ENCODE results near the gene PTGDR. TPM values are rescaled to one million over a fixed set of nuclear protein-coding genes. Genes with fewer than 3 reads are reported as not detected.

Gene PTGDR
- total and polyA plus RNA-seq, 2 of the 8 experiments (the other 6 are each of a cell fraction or from before 2014, with no cell fraction given): 0.22 to 0.83 TPM

GRCh38 chr14:52283099-52283498 is 15.6 kb downstream of the PTGDR start:
- no peak overlapping the region for H3K56ac ChIP-seq (replicated peaks; ENCODE audit: insufficient read length, low read depth, low read length)
- no peaks in the 10 kb centered on the region; the same call in 1 of the 2 replicates for H3K23me2 ChIP-seq (ENCODE audit: low read depth, low read length)
- DNase-seq (ENCODE audit: low read depth in 1 of 2, low spot score in 2 of 2) (no peak), FAIRE-seq (no peak)
- no peaks in the 10 kb centered on the region for H3K27me3 ChIP-seq (replicated peaks in 1 of 4; ENCODE audit: control insufficient read depth in 3 of 4, extremely low read depth in 1 of 4, insufficient read depth in 3 of 4, low read length in 3 of 4)
- no peak overlapping the region for H2AK5ac ChIP-seq (ENCODE audit: low read depth, low read length)
- H3K4me2 ChIP-seq (ENCODE audit: insufficient read depth in 1 of 2, low read depth in 2 of 2, low read length in 2 of 2): no peak overlapping the region
- no peaks in the 10 kb centered on the region for H3K79me2 ChIP-seq (ENCODE audit: control insufficient read depth in 1 of 2, insufficient read depth in 2 of 2, low read length in 2 of 2)
- no peak overlapping the region for H2BK15ac ChIP-seq (ENCODE audit: low read length)
- H3K27ac ChIP-seq (ENCODE audit: low read depth, low read length): no peak overlapping the region
- H3K4me3 ChIP-seq (ENCODE audit: extremely low read depth in 1 of 4, insufficient read depth in 2 of 4, low read depth in 3 of 4, low read length in 4 of 4): no peak overlapping the region
- H2AFZ ChIP-seq (ENCODE audit: low read length): no peak overlapping the region
- H3K36me3 ChIP-seq (ENCODE audit: control insufficient read depth in 2 of 4, insufficient read depth in 4 of 4, low read length in 3 of 4): no peaks in the 10 kb centered on the region
- H4K8ac ChIP-seq (ENCODE audit: extremely low read depth, insufficient read depth, low read length): no peak overlapping the region
- H3K9ac ChIP-seq (replicated peaks in 1 of 4; ENCODE audit: extremely low read depth in 1 of 4, low read depth in 3 of 4, low read length in 3 of 4): no peak overlapping the region
- no peaks in the 10 kb centered on the region for H4K20me1 ChIP-seq (replicated peaks in 1 of 2; ENCODE audit: control insufficient read depth in 1 of 2, insufficient read depth in 2 of 2, low read length in 2 of 2)
- no peak overlapping the region for H4K91ac ChIP-seq (replicated peaks; ENCODE audit: insufficient read length, low read length)
- no peaks in the 10 kb centered on the region for H3K9me3 ChIP-seq (ENCODE audit: insufficient read depth in 2 of 2, low read depth in 1 of 2, low read length in 1 of 2)
- H2BK12ac ChIP-seq (ENCODE audit: low read depth, low read length): no peak overlapping the region
- H2BK120ac ChIP-seq (replicated peaks; ENCODE audit: low read depth, low read length): no peak overlapping the region
- H2BK5ac ChIP-seq (ENCODE audit: low read depth, low read length): no peak overlapping the region
- no peak overlapping the region for H3K18ac ChIP-seq (ENCODE audit: extremely low read depth, low read length)
- H2BK20ac ChIP-seq (ENCODE audit: low read length): no peak overlapping the region
- no peak for TF ChIP-seq EZH2 (IDR thresholded peaks at IDR 0.05; ENCODE audit: low read depth, low read length, severe bottlenecking)
- no peak for TF ChIP-seq SP1 (IDR thresholded peaks at IDR 0.05; ENCODE audit: low read depth, low read length)
- no peak for TF ChIP-seq RNF2 (IDR thresholded peaks at IDR 0.05; ENCODE audit: borderline replicate concordance, low read depth, low read length, missing control alignments, poor library complexity, severe bottlenecking)
- TF ChIP-seq RXRA (IDR thresholded peaks at IDR 0.05; ENCODE audit: insufficient read depth, low read depth, low read length): no peak
- no peak for TF ChIP-seq ASH2L (IDR thresholded peaks at IDR 0.05; ENCODE audit: low read length)
- no peak for TF ChIP-seq BCL11A (IDR thresholded peaks at IDR 0.05; ENCODE audit: low read depth in 2 of 2, low read length in 2 of 2)
- no peak for TF ChIP-seq EGR1 (IDR thresholded peaks at IDR 0.05; ENCODE audit: borderline replicate concordance, low read depth, low read length)
- TF ChIP-seq SP4 (IDR thresholded peaks at IDR 0.05; ENCODE audit: low read length): no peak
- TF ChIP-seq CHD1 (IDR thresholded peaks at IDR 0.05; ENCODE audit: low read depth, low read length): no peak
- no peak for TF ChIP-seq SAP30 (IDR thresholded peaks at IDR 0.05; ENCODE audit: insufficient read depth, insufficient replicate concordance, low read length)
- TF ChIP-seq HDAC6 (IDR thresholded peaks at IDR 0.05; ENCODE audit: low read depth, low read length): no peak
- no peak for TF ChIP-seq GTF2F1 (IDR thresholded peaks at IDR 0.05; ENCODE audit: borderline replicate concordance, low read depth, low read length)
- no peak for TF ChIP-seq CHD2 (IDR thresholded peaks at IDR 0.05; ENCODE audit: low read length)
- TF ChIP-seq CREB1 (IDR thresholded peaks at IDR 0.05): no peak
- H3K23ac ChIP-seq (ENCODE audit: insufficient read length): no peak overlapping the region
- H3K4ac ChIP-seq (replicated peaks; ENCODE audit: insufficient read length, low read depth, low read length): no peak overlapping the region
- H4K5ac ChIP-seq (ENCODE audit: insufficient read length, low read depth, low read length): no peak overlapping the region
- H3K4me1 ChIP-seq (replicated peaks in 1 of 4; ENCODE audit: control insufficient read depth in 3 of 4, insufficient read depth in 4 of 4, low read length in 3 of 4): no peaks in the 10 kb centered on the region
- H3K14ac ChIP-seq (ENCODE audit: insufficient read length): no peak overlapping the region
- ChIA-PET CTCF (ENCODE audit: partially characterized antibody) (interaction anchor here (1.4 kb wide), 1 partner anchor 8 kb away, joined by 3 read pairs; no protein-coding TSS in a partner anchor), POLR2A (ENCODE audit: partially characterized antibody) (no interaction called here)
- WGBS, 2 experiments (ENCODE audit: extremely low coverage in 1 of 2, insufficient coverage in 1 of 2, insufficient read length in 1 of 2, insufficient replicate concordance in 2 of 2, low coverage in 1 of 2, low lambda C conversion rate in 2 of 2, missing lambda C conversion rate in 1 of 2): 86% methylated on average over 2 of the region's 2 CpGs; no CpG with 5 or more reads in 1 of the 2 experiments
- H3K79me1 ChIP-seq (ENCODE audit: low read depth, low read length): no peaks in the 10 kb centered on the region

Data from H1 (cell line).